NCI-H2196 treated with DMSO at 0.1 percent for 48 hours (cell line): ENCODE measurements around the gene NUP93.
"Not testable (repeated sequence)": the region's sequence is repeated elsewhere in the genome, so short reads cannot be mapped to it uniquely, and the experiment has no call there.

Source experiments
- DNase-seq: peaks from one replicate; lab custom pipeline; 2025; ENCODE audit not compliant: unreplicated experiment; lab: John Stamatoyannopoulos, UW

Gene NUP93

DNA sequence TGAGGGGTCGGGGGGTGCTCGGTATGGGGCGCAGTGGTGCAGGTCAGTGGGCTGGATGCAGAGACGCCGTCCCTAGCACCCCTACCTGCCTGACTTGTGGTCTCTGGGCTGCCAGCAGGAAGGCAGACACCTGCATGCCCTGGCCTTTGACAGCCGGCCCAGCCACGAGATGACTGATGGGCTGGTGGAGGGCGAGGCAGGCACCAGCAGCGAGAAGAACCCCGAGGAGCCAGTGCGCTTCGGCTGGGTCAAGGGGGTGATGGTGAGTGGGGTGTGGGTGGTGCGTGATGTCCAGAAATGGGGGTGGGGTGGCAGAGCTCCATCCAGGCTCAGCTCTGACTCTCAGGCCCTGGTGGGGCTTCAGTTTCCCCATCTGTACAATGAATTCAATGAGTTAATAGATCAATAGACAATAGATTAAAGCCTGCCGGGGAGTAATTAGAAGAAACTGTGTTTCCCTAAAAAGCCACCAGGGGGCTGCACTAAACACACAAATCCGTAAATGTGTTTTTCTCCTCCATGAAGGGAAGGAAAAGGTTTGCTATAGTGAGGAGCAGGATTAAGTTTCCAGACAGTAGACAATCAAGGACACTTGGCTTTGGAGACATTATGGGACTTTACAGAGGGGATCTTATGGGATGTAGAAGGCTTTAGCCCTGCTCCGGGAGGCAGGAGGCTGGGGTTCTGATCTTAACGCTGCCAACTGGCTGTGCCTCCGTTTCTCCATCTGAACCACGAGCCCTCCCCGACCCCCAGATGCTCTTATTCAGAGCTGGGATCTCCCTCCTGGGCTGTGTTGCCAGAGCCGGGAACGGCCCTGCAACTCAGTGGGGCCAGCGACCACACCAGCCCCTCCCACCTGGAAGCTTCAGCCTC lies 137.3 kb downstream of the NUP93 start:
- DNase-seq = peak; percentile 5

DNA sequence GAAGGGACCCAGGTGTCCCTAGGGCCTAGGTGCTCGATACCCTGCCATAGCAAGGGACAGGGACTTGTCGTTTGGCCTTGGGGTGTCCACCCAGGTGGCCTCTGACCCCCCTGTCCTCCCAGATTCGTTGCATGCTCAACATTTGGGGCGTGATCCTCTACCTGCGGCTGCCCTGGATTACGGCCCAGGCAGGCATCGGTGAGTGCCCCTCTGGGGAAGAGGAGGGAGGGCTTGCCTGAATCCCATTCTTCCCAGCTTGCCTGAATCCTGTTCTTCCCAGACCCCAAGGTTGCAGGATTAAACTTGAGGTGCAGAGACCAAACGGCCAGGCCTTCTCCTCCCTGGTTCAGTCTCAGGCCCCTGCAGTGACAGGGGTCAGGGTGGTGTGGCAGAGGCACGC lies 138.2 kb downstream of the NUP93 start:
- DNase-seq = no peak

DNA sequence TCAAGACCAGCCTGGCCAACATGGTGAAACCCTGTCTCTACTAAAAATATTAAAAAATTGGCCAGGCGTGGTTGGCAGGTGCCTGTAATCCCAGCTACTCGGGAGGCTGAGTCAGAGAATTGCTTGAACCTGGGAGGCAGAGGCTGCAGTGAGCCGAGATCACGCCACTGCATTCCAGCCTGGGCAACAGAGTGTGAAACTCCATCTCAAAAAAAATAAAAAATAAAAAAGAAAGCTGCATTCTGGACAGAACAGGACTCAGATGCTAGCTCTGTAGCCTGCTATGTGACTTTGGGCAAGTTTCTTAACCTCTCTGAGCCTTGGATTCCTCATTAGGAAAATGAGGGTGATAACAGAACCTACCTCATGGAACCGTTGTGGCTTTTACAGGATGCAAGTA lies 138.8 kb downstream of the NUP93 start:
- not testable (repeated sequence) for DNase-seq

DNA sequence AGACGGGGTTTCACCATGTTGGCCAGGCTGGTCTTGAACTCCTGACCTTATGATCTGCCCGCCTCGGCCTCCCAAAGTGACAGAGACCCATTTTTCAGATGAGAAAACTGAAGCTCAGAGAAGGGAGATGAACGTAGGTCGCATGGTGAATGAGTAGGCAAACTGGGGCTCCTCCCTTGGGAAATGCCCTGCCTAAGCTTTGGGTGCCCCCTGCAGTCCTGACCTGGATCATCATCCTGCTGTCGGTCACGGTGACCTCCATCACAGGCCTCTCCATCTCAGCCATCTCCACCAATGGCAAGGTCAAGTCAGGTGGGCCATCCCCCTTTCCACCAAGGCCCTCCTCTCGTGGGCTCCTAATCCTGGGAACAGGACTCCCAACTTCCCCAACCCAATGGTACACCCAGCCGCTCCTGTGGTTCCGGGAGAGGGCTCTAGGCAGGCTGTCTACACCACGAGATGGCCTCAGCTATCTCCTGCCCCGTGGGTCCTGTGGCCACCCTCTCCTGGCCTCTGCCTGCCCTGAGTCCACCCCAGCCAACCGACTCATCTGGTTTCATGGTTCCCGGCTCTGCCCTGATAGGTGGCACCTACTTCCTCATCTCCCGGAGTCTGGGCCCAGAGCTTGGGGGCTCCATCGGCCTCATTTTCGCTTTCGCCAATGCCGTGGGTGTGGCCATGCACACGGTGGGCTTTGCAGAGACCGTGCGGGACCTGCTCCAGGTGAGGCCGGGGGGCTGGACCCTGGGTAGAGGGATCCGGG lies 139.8 kb downstream of the NUP93 start:
- DNase-seq = no peak

DNA sequence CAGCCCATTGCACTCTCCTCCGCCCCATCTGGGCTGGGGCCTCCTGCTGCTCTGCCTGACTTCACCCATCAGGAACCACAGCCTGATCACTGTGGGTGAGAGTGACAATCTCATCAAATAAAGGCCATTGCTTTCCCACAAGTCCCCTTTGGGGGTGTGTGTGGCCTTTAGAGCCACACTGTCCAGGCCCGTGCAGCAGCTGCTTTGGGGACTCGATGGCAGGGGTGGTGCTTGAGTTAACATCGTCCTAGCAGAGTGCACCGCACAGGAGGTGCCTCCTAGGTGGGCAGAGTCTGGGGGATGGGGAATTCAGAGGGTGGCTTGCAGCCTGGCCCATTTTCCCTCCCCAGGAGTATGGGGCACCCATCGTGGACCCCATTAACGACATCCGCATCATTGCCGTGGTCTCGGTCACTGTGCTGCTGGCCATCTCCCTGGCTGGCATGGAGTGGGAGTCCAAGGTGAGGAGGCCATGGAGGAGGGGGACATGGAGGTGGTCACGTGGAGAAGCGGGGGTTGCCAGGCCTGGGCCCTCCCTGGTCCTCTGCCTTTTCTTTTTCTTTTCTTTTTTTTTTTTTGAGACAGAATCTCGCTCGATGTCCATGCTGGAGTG lies 140.5 kb downstream of the NUP93 start:
- DNase-seq = no peak

DNA sequence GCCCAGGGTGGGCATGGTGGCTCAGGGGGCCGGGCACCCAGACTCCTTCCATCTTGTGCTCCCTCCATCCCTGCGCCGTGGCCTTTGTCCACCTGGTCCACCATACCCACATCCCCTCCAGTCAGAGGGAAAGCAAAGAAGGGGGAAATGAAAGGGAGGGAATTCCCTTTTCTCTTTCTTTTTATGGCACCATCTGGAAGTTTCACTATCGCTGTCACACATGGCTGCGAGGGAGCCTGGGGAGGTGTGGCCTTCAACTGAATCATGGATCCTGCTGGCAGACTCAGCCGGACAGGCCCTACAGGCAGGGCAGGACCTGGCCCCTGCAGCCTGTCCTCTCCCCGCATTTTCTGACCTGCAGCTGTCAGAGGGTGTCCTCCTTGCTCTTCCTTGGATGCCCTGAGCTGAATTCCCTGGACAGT lies 141.3 kb downstream of the NUP93 start:
- no peak for DNase-seq

DNA sequence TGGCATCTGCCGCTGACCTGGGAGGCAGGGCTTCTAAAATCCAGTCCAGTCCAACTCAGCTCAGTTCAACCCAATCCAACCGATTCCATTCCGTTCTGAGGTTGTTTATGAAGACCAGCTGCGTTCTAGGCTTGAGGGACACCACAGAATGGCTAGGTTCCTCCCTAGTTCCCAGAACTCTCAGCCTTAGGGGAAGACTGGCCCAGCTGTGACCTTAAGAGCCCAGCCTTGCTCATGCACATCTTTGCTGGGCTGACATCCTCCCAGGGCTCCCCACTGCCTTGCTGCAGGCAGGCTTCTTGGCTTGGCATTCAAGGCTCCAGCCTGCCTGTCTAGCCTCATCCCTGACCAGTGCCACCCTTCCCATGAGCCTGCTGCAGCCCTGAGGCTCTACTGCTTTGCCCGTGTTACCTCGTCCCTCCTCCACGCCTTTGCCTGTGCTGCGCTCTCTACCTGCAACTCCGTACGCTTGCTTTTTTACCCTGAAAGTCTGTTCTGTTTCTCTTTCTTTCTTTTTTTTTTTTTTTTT lies 143.0 kb downstream of the NUP93 start:
- DNase-seq = no peak

DNA sequence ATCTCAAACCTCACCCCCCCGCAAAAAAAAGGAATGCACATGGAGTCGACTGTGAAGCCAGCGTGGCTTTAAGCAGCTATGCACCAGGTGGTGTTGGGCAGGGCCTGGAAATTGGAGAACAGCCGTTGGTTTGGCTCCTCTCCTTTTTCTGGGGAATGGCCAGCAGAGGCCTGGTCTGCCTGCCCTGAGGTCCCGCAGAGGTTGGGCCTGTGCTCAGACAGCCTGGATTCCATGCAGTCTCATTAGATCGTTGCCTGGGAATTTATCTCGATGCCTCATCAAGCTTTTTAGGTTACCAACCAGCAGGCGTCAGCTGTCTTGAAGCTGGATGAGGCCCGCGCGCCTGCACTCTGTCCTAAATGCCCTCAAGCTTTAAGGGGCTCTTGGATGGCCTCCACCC lies 144.9 kb downstream of the NUP93 start:
- DNase-seq = no peak

DNA sequence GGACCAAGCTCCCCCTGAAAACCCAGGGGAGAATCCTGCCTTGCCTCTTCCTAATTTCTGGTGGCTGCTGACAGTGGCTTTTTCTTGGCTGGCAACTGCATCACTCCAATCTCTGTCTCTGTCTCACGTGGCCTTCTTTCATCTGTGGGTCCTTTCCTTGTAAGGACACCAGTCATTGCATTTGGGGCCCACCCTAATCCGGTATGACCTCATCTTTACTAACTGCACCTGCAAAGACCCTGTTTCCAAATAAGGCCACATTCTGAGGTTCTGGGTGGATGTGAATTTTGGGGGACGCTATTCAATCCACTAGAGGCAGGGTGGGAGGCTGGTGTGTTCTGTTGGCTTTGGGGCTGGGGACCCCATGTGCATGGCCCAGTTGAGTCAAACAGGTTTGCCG lies 146.1 kb downstream of the NUP93 start:
- DNase-seq = no peak

DNA sequence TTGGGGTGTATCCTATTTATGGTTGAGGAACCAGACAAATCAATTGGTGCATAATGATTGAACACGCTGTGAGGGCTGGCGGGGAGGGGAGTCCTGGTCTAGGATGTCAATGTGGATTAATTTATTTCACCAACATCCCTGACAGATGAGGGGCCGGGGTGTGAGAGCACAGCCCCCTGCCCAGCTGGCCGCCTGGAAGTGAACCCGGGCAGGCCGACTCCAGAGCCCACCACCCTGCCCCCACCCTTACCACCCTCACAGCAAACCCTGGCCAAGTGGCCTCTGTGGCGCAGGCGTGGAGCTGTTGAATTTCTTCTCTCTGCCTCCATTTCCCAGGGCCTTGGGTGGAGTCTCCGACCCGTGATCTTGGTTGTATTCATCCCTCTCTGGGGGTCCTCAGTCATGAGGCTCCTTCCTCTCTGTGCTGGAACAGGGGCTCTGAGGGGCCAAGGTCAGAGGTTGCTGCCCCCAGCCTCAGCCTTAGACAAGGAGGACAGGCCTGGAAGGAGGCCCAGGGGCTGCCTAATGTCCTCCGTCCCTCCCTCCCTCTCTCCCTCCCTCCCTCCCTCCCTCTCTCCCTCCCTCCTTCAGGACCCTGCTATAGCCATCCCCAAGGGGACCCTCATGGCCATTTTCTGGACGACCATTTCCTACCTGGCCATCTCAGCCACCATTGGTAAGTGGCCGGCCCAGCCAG lies 147.7 kb downstream of the NUP93 start:
- no peak for DNase-seq

DNA sequence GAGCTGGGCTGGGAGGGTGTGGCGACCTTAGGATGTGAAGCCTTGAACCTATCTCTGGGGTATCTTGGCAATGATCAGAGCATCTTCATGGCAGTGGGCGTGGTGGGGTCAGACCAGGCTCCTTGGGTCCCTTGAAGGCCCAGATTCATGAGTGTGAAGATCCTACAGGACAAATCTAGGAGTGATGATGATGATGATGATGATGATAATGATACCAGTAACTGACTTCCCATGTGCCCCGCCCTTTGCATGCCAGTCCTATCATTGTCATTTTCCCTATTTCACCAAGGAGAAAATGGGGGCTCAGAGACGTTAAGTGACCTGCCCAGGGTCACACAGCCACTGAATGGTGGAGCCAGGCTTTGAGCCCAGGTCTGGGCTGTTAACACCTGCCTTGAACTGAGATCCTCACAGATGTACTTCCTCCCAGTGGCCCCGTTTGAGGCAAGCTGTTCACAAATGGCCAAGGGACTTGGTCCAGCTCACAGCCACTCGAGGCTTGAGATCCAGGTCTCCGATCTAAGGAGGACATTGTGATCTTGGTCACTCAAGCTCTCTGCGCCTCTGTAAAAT lies 148.4 kb downstream of the NUP93 start:
- DNase-seq = no peak

DNA sequence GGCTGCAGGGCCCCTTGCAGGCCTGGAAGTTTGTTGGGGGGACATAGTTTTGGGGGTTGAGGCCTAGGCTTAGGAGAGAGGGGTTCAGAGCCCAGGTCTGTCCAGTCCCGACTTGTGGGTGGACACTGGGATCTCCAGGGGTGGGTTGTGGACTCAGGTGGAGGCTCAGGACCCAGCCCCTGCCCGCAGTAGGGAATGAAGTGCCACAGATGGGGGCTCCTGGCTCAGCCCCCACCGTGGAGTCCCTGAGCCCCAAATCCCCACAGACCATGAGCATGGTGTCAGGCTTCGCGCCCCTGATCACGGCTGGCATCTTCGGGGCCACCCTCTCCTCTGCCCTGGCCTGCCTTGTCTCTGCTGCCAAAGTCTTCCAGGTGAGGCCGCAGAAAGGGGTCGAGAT lies 149.3 kb downstream of the NUP93 start:
- no peak for DNase-seq

DNA sequence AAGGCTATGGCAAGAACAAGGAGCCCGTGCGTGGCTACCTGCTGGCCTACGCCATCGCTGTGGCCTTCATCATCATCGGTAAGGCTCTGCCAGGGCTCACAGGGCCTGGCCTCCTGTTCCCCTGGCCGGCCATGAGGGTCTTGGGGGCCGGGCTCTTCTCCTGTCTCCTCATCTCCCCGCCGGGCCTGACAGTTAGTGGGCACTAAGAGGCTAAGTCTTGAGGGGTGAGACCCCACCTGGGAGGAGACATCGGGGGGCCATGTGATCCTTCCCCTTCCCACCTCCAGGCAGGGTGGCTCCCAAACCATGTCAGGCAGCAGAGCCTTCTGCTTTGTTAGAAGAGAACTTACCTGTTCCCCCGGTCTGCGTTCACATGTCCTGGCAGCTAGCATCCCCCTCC lies 150.2 kb downstream of the NUP93 start:
- DNase-seq = no peak

DNA sequence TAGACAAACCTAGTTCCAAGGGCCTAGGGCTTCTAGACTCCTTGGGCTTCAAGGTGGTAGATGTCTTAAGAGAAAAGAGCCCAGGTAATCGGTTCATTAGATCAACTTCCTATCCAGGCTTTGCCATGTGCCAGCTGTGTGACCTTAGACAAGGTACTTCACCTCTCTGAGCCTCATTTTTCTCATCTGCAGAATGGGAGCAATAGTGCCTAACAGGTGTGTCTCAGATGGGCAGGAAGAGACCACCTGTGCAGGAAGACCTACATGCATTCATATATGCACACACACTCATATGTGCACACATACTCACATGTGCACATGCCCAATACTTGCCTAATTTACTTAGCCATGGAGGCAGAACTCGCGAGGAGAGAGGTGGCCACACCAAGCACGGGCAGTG lies 150.8 kb downstream of the NUP93 start:
- no peak for DNase-seq

DNA sequence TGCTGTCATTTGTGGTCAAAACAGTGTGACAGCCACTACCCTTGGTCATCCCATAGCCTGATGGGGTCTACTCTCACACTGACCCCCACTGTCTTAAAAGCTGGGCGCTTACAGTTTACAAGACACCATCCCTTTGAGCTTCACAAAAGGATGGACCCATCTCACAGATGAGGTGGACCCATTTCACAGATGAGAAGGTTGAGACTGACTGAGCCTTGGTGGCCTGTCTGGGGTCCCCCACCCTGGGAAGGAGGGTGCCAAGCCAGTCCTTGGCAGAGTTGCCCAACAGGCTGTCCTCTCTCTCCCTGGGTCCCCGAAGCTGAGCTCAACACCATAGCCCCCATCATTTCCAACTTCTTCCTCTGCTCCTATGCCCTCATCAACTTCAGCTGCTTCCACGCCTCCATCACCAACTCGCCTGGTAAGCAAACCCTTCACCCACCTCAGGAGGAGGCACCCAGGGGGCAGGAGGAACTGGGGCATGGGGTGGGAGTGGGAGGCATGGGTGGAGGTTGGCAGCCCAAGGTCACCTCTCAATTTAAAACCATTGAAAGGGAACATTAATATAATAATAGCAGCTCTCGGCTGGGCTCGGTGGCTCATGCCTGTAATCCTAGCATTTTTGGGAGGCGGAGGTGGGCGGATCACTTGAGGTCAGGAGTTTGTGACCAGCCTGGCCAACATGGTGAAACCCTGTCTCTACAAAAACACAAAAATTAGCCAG lies 152.3 kb downstream of the NUP93 start:
- no peak for DNase-seq

DNA sequence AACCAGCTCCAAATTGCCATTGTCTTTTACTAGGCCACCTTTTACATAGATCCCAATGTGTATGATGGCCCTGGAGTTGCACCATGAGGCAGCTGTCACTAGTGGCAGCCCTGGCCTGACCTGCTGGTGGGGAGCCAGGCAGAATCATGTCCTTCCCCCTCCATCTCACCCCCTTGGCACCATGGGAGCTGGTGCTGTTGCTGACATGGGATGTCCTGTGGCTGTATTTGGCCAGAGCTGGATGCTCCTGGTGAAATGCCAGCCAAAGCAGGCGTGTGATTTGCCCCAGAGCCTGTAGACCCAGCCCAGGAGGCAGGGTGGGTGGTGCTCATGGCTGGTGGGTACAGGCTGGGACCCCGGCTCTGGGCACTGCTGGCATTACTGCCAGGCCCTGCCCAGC lies 153.7 kb downstream of the NUP93 start:
- no peak for DNase-seq

DNA sequence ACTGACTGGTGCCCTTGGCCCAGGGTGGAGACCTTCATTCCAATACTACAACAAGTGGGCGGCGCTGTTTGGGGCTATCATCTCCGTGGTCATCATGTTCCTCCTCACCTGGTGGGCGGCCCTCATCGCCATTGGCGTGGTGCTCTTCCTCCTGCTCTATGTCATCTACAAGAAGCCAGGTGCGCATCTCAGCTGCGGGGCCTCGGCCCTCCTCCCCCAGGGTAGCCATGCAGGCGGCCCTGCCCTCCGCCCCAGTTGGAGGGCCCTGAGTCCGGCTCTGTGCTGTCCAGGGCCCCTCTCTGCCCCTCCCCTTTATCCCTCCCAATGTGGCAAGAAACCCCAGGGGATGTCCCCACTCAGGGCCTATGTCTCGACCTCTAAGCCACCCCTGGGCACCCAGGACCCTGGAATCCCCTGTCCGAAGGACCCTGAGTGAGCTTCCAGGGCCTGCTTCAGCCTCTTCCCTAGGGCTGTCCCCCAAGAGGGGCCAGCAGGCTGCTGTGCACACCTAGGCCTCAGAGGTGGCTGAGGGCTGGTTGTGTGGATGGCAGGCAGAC lies 154.2 kb downstream of the NUP93 start:
- no peak for DNase-seq

DNA sequence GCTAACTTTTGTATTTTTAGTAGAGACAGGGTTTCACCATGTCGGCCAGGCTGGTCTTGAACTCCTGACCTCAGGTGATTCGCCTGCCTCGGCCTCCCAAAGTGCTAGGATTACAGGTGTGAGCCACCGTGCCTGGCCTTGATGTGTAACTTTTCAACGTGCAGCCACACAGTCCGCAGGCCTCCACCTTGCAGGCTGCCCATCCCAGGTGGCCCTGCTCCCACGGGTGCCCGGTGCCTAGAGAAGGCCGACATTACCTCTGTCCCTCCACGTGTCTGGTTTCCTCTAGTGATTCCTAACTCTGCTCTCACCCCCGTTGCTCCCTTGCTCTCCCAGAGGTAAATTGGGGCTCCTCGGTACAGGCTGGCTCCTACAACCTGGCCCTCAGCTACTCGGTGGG lies 155.0 kb downstream of the NUP93 start:
- DNase-seq = not testable (repeated sequence)

DNA sequence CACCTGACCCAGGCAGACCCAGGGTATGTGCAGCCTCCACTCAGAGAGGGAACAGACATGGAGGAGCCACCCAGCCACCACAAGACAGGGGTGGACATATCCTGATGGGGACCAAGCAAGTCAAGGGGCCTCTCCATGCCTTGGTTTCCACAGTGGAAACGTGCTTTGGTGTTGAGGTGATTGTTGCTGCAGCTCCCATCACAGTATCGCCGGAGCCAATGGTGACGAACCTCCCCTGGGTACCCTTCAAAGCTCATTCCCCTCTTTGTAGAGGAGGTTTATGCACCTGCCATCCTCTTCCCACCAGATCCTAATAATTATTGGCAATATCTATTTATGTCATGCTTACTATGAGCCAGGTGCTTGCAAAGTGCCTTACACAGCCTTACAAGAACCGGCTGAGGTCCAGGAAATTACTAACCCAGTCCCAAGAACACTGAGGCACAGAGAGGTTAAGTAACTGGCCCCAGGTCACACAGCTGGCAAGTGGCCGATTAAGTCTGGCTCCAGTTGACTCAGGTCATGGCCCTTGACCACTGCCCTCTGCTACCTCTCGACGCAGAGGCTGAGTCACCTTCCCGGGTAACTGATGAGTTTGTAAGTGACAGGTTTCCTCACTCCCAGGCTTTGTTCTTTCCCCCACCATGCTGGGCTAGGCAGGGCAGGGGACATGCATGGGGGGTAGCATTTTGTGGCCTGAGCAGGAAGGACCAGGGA lies 155.7 kb downstream of the NUP93 start:
- no peak for DNase-seq
